Upper lobe of left lung (tissue), 6 donors: ENCODE data around the gene PAIP2. TPM values are rescaled to one million over a fixed set of nuclear protein-coding genes. Genes with fewer than 3 reads are reported as not detected.
"Not testable (repeated sequence)": the region's sequence is repeated elsewhere in the genome, so short reads cannot be mapped to it uniquely, and the experiment has no call there.

ENCODE experiments used
- ATAC-seq, 2 donors: fragments of 200-7000 bp; cut with Tn5 transposase; one replicate each; pipeline ENCODE4 v1.9.1; 2022; ENCODE audit warnings: mild to moderate bottlenecking in 2 of 2, moderate library complexity in 2 of 2; ENCODE audit not compliant: low FRiP score in 2 of 2
- DNase-seq, 2 donors: peaks; one replicate each; pipeline ENCODE4 v3.0.0-alpha.2; 2019 to 2020
- H3K27ac ChIP-seq, 4 donors: fragments of 200-600 bp; sonication (generic); one replicate each; pipeline ENCODE4 v1.5.1; 2016 to 2019
- H3K27me3 ChIP-seq, 4 donors: fragments of 200-600 bp; sonication (generic); one replicate each; pipeline ENCODE4 v1.5.1; 2017 to 2019
- H3K36me3 ChIP-seq, 4 donors: fragments of 200-600 bp; sonication (generic); one replicate each; pipeline ENCODE4 v1.5.1; 2016 to 2019
- H3K4me1 ChIP-seq, 4 donors: fragments of 200-600 bp; sonication (generic); one replicate each; pipeline ENCODE4 v1.5.1; 2018 to 2019
- H3K4me3 ChIP-seq, 4 donors: fragments of 200-600 bp; sonication (generic); one replicate each; pipeline ENCODE4 v1.5.1; 2017 to 2019; ENCODE audit warnings: mild to moderate bottlenecking in 2 of 4, moderate library complexity in 1 of 4
- H3K9me3 ChIP-seq, 4 donors: fragments of 200-600 bp; sonication (generic); one replicate each; pipeline ENCODE4 v1.5.1; 2018 to 2019
- EP300 ChIP-seq, 4 donors: sonication (generic); formaldehyde crosslinking; IDR thresholded peaks; one replicate each; pipeline ENCODE4 v1.5.1; 2017; ENCODE audit warnings: antibody characterized with exemption in 4 of 4, control low read depth in 2 of 4
- POLR2A ChIP-seq, 4 donors: fragments of 450-650 bp; IDR thresholded peaks; one replicate each; pipeline ENCODE4 v1.5.1; 2016 to 2017; ENCODE audit warnings: antibody characterized with exemption in 4 of 4, mild to moderate bottlenecking in 2 of 4
- POLR2AphosphoS5 ChIP-seq, 2 donors: sonication (generic); formaldehyde crosslinking; IDR thresholded peaks; one replicate each; pipeline ENCODE4 v1.5.1; 2017; ENCODE audit warnings: antibody characterized with exemption in 2 of 2
- WGBS, 2 donors: methylation state at CpG; one replicate each; pipeline ENCODE4 v1.1.5; 2017 to 2018; 5-methylcytosine and 5-hydroxymethylcytosine counted together
- total RNA-seq, 6 donors: library from RNA; depleted of rRNA in 4 of 6; stranded (reverse); fragments of >200 nt in 4 of 6; gene quantifications; one replicate each; pipeline versions ENCODE4 v1.1.0 to v1.2.1, GENCODE V29; 2016 to 2021
- TF ChIP-seq, protein P1 (sequence below), 6 experiments: fragments of 450-650 bp in 4 of 6; fragments of 200-600 bp in 2 of 6; sonication (generic) in 2 of 6; IDR thresholded peaks; one replicate each; pipeline ENCODE4 v1.5.1; 2016 to 2019; ENCODE audit warnings: antibody characterized with exemption in 6 of 6
- donor health status: DM: no; HTN: no; CAD: no; lungs with moderate emphysema.
- donor health status: DM: no; HTN: yes; CAD: no; lungs with severe emphysema.

PAIP2 gene
- total RNA-seq, 6 donors from 2014 or later: 36.7 to 103 (median 67.8) TPM

DNA sequence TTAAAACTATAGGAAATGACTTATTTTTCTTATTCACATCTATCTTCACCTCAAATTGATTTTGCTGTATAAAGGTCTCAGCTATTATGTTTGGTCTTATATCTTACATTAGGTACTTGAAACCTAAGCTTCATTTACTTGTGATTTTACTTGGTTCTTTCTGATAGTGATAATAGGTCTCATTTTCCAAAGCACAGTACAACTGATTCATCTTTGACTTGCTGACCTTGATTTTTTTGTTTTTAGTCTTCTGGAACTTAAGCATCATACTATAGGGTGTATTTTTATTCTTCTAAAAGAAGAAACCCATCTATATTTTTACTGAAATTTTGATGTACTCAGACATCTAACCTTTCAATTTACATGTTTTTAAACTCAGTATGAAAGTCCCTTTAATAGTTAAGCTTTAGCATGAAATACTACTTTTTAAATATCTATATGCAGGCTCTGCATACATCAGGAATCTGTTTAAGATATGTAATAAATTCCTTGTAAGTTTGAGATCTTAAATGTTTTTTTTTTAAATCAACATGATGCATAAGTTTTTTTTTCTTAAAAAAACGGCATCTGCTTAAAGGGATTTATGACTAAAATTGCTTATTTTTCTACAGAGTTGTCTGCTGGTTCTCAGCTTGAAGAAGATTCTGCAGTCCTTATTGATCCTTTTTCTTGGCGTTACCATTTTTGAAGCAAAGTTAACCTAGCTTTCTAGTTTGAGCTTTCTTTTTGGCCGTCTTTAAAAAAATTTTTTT lies 34.9 kb upstream of the PAIP2 start:
- no peak overlapping the region for H3K4me3 ChIP-seq
- H3K27ac ChIP-seq: no peak overlapping the region
- no peak for DNase-seq
- no peaks in the 10 kb centered on the region for H3K9me3 ChIP-seq
- WGBS, 2 donors: 73% methylated on average over 3 of the region's 3 CpGs
- H3K4me1 ChIP-seq: peaks cover 56 to 80% (median 72%) of the 10 kb centered on the region in 4 donors
- TF ChIP-seq, protein P1, sequence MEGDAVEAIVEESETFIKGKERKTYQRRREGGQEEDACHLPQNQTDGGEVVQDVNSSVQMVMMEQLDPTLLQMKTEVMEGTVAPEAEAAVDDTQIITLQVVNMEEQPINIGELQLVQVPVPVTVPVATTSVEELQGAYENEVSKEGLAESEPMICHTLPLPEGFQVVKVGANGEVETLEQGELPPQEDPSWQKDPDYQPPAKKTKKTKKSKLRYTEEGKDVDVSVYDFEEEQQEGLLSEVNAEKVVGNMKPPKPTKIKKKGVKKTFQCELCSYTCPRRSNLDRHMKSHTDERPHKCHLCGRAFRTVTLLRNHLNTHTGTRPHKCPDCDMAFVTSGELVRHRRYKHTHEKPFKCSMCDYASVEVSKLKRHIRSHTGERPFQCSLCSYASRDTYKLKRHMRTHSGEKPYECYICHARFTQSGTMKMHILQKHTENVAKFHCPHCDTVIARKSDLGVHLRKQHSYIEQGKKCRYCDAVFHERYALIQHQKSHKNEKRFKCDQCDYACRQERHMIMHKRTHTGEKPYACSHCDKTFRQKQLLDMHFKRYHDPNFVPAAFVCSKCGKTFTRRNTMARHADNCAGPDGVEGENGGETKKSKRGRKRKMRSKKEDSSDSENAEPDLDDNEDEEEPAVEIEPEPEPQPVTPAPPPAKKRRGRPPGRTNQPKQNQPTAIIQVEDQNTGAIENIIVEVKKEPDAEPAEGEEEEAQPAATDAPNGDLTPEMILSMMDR (IDR thresholded peaks at IDR 0.05): no peak
- no peak for TF ChIP-seq EP300 (IDR thresholded peaks at IDR 0.05)
- no peak for TF ChIP-seq POLR2AphosphoS5 (IDR thresholded peaks at IDR 0.05)
- no peak for TF ChIP-seq POLR2A (IDR thresholded peaks at IDR 0.05)
- H3K36me3 ChIP-seq: no peaks in the 10 kb centered on the region
- H3K27me3 ChIP-seq: no peaks in the 10 kb centered on the region
- ATAC-seq: no peak

DNA sequence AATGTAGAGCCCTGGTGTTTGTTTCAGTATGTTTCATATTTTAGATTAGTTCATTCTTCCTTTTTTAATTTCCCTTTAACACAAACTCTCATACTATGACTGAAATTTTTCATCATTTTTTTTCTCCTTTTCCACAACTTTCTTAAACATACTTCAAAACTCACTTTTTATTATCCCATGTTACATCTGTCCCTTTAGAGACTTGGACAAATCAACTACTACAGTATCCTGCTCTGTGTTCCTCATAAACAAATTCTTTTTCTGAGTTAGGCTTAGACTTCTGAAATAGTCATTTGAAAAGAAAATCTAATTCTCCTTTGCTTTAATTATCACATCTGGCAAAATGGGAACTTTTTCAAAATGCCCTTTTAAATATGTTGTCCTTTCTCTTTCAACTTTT lies 32.9 kb upstream of the PAIP2 start:
- peaks cover 40 to 72% (median 62%) of the 10 kb centered on the region in 4 donors for H3K4me1 ChIP-seq
- TF ChIP-seq, protein P1 (IDR thresholded peaks at IDR 0.05): no peak
- TF ChIP-seq EP300 (IDR thresholded peaks at IDR 0.05) (no peak), POLR2A (IDR thresholded peaks at IDR 0.05) (no peak), POLR2AphosphoS5 (IDR thresholded peaks at IDR 0.05) (no peak)
- no peak overlapping the region for H3K27ac ChIP-seq
- no peaks in the 10 kb centered on the region for H3K36me3 ChIP-seq
- DNase-seq (no peak), ATAC-seq (no peak)
- H3K27me3 ChIP-seq: no peaks in the 10 kb centered on the region
- no peaks in the 10 kb centered on the region for H3K9me3 ChIP-seq
- H3K4me3 ChIP-seq: no peak overlapping the region

DNA sequence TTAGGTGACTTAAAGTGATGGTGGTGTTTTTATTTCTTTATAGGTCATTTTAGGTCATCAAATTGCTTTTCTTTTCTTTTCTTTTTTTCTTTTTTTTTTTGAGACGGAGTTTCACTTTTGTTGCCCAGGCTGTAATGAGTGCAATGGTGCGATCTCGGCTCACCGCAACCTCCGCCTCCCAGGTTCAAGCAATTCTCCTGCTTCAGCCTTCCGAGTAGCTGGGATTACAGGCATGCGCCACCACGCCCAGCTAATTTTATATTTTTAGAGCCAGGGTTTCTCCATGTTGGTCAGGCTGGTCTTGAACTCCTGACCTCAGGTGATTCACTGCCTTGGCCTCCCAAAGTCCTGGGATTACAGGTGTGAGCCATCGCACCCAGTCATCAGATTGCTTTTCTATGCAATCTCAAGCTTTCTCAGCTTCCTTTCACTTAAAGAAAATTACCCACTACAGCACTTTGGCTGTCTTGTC lies 30.9 kb upstream of the PAIP2 start:
- Histone ChIP-seq H3K36me3 (peaks cover 0 to 12% (median 0%) of the 10 kb centered on the region in 4 donors), H3K4me1 (peaks cover 28 to 68% (median 52%) of the 10 kb centered on the region in 4 donors)
- not testable (repeated sequence) for DNase-seq, ATAC-seq, H3K9me3 ChIP-seq, H3K4me3 ChIP-seq, H3K27ac ChIP-seq, H3K27me3 ChIP-seq
- 92 to 93% methylated on average over 9 of the region's 9 CpGs for WGBS, 2 donors

DNA sequence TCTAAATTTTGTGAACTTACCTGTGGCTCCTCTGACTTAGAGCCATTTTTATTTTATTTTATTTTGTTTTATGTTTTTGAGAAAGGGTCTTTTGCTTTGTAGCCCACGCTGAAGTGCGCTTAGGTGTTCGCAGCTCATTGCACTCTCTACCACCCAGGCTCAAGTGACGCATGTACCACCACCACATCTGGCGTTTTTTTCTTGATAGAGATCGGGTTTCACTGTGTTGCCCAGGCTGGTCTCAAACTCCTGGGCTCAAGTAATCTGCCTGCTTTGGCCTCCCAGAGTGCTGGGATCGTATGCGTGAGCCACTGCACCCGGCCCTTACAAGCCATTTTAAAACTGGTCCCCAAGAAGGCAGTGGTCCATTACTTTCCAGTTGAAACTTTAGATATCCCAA lies 29.6 kb upstream of the PAIP2 start:
- no peak overlapping the region for H3K27ac ChIP-seq
- TF ChIP-seq, protein P1 (IDR thresholded peaks at IDR 0.05): no peak
- no peak for TF ChIP-seq POLR2A (IDR thresholded peaks at IDR 0.05)
- no peak for TF ChIP-seq EP300 (IDR thresholded peaks at IDR 0.05)
- TF ChIP-seq POLR2AphosphoS5 (IDR thresholded peaks at IDR 0.05): no peak
- WGBS, 2 donors: 92% methylated on average over 9 of the region's 9 CpGs
- H3K4me3 ChIP-seq: no peak overlapping the region
- H3K36me3 ChIP-seq: peaks cover 10 to 25% (median 13%) of the 10 kb centered on the region in 4 donors
- ATAC-seq: no peak
- peaks cover 18 to 65% (median 41%) of the 10 kb centered on the region in 4 donors for H3K4me1 ChIP-seq
- no peaks in the 10 kb centered on the region for H3K9me3 ChIP-seq
- no peaks in the 10 kb centered on the region for H3K27me3 ChIP-seq
- no peak for DNase-seq

DNA sequence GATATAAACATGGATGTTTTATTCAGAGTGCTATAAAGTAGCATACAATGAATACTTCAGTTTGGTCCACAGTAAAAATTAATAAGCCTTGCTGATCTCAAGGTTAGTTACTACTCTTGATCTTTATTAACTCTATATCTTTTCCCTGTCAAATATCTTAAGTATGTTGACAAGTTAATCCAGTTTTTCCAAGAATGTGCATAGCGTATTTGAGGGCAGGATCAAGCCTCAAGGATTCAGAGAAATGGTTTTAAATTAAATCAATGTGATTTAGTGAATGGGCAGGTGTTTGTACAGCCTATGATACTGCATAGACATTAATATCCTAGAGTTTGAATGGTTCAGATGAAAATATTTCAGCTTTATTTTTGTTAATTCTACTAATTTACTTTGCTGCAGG lies 27.4 kb upstream of the PAIP2 start:
- WGBS, 2 donors: 75 to 76% methylated on average over 1 of the region's 1 CpG
- no peak for TF ChIP-seq EP300 (IDR thresholded peaks at IDR 0.05)
- TF ChIP-seq POLR2AphosphoS5 (IDR thresholded peaks at IDR 0.05): no peak
- TF ChIP-seq, protein P1 (IDR thresholded peaks at IDR 0.05): no peak
- no peak for TF ChIP-seq POLR2A (IDR thresholded peaks at IDR 0.05)
- peaks cover 18 to 46% (median 28%) of the 10 kb centered on the region in 4 donors for H3K4me1 ChIP-seq
- H3K27me3 ChIP-seq: no peaks in the 10 kb centered on the region
- ATAC-seq (no peak), DNase-seq (no peak)
- H3K4me3 ChIP-seq: no peak overlapping the region
- no peaks in the 10 kb centered on the region for H3K9me3 ChIP-seq
- H3K36me3 ChIP-seq: peaks cover 19 to 47% (median 33%) of the 10 kb centered on the region in 4 donors
- no peak overlapping the region for H3K27ac ChIP-seq
